IMR-90 (cell line): ENCODE results near the gene FALEC.

Experiments used
- BHLHE40 ChIP-seq: fragments of 150-350 bp; IDR thresholded peaks from 2 replicates; pipeline ENCODE4 v1.6.1; 2016; ENCODE audit warnings: mild to moderate bottlenecking, low read depth, low read length
- RAD21 ChIP-seq: IDR thresholded peaks from 2 replicates; pipeline ENCODE4 v1.6.1; 2012; ENCODE audit warnings: low read length, improper control_type of control experiment
- TF ChIP-seq, protein P1 (sequence below): conservative IDR thresholded peaks from 2 replicates; pipeline ENCODE4 v1.5.1; 2012; ENCODE audit warnings: mild to moderate bottlenecking, low read depth, low read length, improper control_type of control experiment
- TF ChIP-seq, protein P2 (sequence below): fragments of 150-350 bp; IDR thresholded peaks from 2 replicates; pipeline ENCODE4 v1.6.1; 2017; ENCODE audit warnings: mild to moderate bottlenecking, antibody characterized with exemption, low read length, low read depth

DNA sequence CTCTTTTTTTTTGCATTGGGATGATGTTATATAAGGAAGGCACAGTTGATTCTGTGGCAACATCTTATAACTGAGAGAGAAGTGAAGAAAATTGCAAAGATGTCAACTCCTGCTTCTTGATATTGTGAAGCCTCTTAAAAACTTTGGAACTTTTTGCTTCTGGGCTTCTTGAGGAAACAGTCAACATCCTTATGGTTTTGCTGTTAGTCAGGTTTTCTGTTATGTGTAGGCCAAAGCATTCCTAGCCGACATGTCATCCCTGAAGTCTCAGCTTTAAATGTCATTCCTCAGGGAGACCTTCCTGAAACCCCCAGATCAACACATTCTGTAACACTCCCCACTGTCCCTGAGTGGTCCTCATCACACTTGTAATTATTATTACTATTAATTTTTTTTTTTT lies 12.6 kb downstream of the FALEC start:
- TF ChIP-seq BHLHE40 (no peak), RAD21 (no peak)
- TF ChIP-seq, protein P1, sequence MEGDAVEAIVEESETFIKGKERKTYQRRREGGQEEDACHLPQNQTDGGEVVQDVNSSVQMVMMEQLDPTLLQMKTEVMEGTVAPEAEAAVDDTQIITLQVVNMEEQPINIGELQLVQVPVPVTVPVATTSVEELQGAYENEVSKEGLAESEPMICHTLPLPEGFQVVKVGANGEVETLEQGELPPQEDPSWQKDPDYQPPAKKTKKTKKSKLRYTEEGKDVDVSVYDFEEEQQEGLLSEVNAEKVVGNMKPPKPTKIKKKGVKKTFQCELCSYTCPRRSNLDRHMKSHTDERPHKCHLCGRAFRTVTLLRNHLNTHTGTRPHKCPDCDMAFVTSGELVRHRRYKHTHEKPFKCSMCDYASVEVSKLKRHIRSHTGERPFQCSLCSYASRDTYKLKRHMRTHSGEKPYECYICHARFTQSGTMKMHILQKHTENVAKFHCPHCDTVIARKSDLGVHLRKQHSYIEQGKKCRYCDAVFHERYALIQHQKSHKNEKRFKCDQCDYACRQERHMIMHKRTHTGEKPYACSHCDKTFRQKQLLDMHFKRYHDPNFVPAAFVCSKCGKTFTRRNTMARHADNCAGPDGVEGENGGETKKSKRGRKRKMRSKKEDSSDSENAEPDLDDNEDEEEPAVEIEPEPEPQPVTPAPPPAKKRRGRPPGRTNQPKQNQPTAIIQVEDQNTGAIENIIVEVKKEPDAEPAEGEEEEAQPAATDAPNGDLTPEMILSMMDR: no peak
- TF ChIP-seq, protein P2, sequence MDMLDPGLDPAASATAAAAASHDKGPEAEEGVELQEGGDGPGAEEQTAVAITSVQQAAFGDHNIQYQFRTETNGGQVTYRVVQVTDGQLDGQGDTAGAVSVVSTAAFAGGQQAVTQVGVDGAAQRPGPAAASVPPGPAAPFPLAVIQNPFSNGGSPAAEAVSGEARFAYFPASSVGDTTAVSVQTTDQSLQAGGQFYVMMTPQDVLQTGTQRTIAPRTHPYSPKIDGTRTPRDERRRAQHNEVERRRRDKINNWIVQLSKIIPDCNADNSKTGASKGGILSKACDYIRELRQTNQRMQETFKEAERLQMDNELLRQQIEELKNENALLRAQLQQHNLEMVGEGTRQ: no peak
